A549 (cell line): ENCODE results near the gene CCL14.

Experiments
- CBX2 ChIP-seq: fragments of 200-600 bp; sonication (generic); IDR thresholded peaks from 2 replicates; pipeline ENCODE4 v1.6.1; 2016; ENCODE audit warnings: low read depth, mild to moderate bottlenecking, borderline replicate concordance
- CHD2 ChIP-seq: fragments of 150-350 bp; IDR thresholded peaks from 2 replicates; pipeline ENCODE4 v1.6.1; 2014; ENCODE audit warnings: low read length; ENCODE audit not compliant: partially characterized antibody
- EHMT2 ChIP-seq: fragments of 200-600 bp; sonication (generic); IDR thresholded peaks from 2 replicates; pipeline ENCODE4 v1.6.1; 2016; ENCODE audit warnings: antibody characterized with exemption, low read depth, mild to moderate bottlenecking, moderate library complexity
- EP300 ChIP-seq, 2 experiments: fragments of >200 bp; sonication (Bioruptor Twin); formaldehyde crosslinking; IDR thresholded peaks; 2 replicates in 1 of 2; 3 replicates in 1 of 2; pipeline ENCODE4 v1.6.1; 2016 to 2017
- KDM5A ChIP-seq: fragments of 200-600 bp; sonication (generic); IDR thresholded peaks from 2 replicates; pipeline ENCODE4 v1.6.1; 2016; ENCODE audit warnings: antibody characterized with exemption, mild to moderate bottlenecking
- NR3C1 ChIP-seq: fragments of >200 bp; sonication (Bioruptor Twin); formaldehyde crosslinking; IDR thresholded peaks from 3 replicates; pipeline ENCODE4 v1.6.1; 2017
- POLR2AphosphoS2 ChIP-seq: conservative IDR thresholded peaks from 2 replicates; pipeline ENCODE4 v1.6.1; 2012; ENCODE audit warnings: low read length, improper control_type of control experiment, inconsistent platforms
- RAD21 ChIP-seq, 2 experiments: fragments of >200 bp in 1 of 2; sonication (Bioruptor Twin) in 1 of 2; formaldehyde crosslinking in 1 of 2; IDR thresholded peaks in 1 of 2; conservative IDR thresholded peaks in 1 of 2; 2 replicates in 1 of 2; 3 replicates in 1 of 2; pipeline ENCODE4 v1.6.1; 2012 to 2018; ENCODE audit warnings: inconsistent platforms in 1 of 2
- RCOR1 ChIP-seq: fragments of 150-350 bp; IDR thresholded peaks from 2 replicates; pipeline ENCODE4 v1.6.1; 2014; ENCODE audit warnings: antibody characterized with exemption, low read length, low read depth
- SMC3 ChIP-seq: fragments of >200 bp; sonication (Bioruptor Twin); formaldehyde crosslinking; IDR thresholded peaks from 3 replicates; pipeline ENCODE4 v1.6.1; 2018; ENCODE audit warnings: inconsistent platforms
- TP53 ChIP-seq: fragments of 250-450 bp; sonication (Bioruptor Pico); IDR thresholded peaks from 2 replicates; pipeline ENCODE4 v1.5.0; 2021; ENCODE audit warnings: mild to moderate bottlenecking, moderate library complexity
- TF ChIP-seq, protein P1 (sequence below): fragments of 450-650 bp; IDR thresholded peaks from 2 replicates; pipeline ENCODE4 v1.6.1; 2014; ENCODE audit warnings: antibody characterized with exemption
- TF ChIP-seq, protein P2 (sequence below): fragments of >200 bp; sonication (Bioruptor Twin); formaldehyde crosslinking; IDR thresholded peaks from 3 replicates; pipeline ENCODE4 v1.5.1; 2016
- TF ChIP-seq, protein P3 (sequence below): IDR thresholded peaks from 2 replicates; pipeline ENCODE4 v1.6.1; 2012

GRCh38 chr17:35988164-35988563 lies 1.6 kb upstream of the CCL14 start:
- TF ChIP-seq, protein P1, sequence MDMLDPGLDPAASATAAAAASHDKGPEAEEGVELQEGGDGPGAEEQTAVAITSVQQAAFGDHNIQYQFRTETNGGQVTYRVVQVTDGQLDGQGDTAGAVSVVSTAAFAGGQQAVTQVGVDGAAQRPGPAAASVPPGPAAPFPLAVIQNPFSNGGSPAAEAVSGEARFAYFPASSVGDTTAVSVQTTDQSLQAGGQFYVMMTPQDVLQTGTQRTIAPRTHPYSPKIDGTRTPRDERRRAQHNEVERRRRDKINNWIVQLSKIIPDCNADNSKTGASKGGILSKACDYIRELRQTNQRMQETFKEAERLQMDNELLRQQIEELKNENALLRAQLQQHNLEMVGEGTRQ, result no peak
- TF ChIP-seq CBX2 (no peak), SMC3 (no peak), KDM5A (no peak), EHMT2 (no peak), NR3C1 (no peak), RAD21 (conservative IDR thresholded peaks at IDR 0.05 in 1 of 2, IDR thresholded peaks at IDR 0.05 in 1 of 2) (no peak), RCOR1 (no peak), TP53 (no peak), POLR2AphosphoS2 (no peak), CHD2 (no peak), EP300 (IDR thresholded peaks at IDR 0.05) (no peak)
- TF ChIP-seq, protein P2, sequence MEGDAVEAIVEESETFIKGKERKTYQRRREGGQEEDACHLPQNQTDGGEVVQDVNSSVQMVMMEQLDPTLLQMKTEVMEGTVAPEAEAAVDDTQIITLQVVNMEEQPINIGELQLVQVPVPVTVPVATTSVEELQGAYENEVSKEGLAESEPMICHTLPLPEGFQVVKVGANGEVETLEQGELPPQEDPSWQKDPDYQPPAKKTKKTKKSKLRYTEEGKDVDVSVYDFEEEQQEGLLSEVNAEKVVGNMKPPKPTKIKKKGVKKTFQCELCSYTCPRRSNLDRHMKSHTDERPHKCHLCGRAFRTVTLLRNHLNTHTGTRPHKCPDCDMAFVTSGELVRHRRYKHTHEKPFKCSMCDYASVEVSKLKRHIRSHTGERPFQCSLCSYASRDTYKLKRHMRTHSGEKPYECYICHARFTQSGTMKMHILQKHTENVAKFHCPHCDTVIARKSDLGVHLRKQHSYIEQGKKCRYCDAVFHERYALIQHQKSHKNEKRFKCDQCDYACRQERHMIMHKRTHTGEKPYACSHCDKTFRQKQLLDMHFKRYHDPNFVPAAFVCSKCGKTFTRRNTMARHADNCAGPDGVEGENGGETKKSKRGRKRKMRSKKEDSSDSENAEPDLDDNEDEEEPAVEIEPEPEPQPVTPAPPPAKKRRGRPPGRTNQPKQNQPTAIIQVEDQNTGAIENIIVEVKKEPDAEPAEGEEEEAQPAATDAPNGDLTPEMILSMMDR, result no peak
- TF ChIP-seq, protein P3, sequence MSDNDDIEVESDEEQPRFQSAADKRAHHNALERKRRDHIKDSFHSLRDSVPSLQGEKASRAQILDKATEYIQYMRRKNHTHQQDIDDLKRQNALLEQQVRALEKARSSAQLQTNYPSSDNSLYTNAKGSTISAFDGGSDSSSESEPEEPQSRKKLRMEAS, result no peak
